GM19238 (cell line): Measurements from ENCODE around the gene C19orf67.
A peak's percentile ranks its signal among the peaks of the same experiment; 100 is the strongest.

Source experiments
- DNase-seq: peaks from one replicate; pipeline ENCODE4 v3.0.0; 2011; ENCODE audit warnings: low spot score; ENCODE audit not compliant: insufficient read length

The C19orf67 gene

DNA sequence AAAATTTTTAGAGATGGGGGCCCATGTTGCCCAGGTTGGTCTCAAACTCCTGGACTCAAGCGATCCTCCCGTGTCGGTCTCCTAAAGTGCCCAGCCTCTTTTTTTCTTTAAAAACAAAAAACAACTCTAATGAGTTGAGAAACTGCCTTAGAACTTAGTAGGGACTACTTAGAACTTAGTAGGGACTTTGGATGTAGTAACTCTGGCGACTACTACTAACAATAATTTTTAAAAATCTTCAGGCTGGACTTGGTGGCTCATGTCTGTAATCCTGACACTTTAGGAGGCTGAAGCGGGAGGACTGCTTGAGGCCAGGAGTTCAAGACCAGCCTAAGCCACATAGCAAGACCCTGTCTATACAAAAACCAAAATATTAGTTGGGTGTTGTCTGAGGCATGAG is 515 bp upstream of the C19orf67 start:
- DNase-seq, result no peak

DNA sequence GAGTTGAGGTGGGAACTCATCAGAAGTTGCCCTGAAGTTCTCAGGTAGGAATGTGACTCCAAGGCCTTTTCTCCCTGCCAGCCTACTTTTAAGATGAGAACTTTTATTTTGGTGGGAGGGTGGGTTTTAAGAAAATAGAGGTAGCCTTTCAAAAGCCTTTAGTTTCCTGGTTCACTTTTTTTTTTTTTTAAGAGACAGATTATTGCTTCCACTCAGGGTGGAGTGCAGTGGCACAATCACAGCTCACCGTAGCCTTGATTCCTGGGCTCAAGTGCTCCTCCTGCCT is 3.0 kb downstream of the C19orf67 start:
- DNase-seq, result no peak

GRCh38 chr19:14081797-14082674 is 3.5 kb downstream of the C19orf67 start:
- DNase-seq, result no peak

GRCh38 chr19:14080887-14081796 is 4.4 kb downstream of the C19orf67 start:
- DNase-seq, result peak; percentile 99

DNA sequence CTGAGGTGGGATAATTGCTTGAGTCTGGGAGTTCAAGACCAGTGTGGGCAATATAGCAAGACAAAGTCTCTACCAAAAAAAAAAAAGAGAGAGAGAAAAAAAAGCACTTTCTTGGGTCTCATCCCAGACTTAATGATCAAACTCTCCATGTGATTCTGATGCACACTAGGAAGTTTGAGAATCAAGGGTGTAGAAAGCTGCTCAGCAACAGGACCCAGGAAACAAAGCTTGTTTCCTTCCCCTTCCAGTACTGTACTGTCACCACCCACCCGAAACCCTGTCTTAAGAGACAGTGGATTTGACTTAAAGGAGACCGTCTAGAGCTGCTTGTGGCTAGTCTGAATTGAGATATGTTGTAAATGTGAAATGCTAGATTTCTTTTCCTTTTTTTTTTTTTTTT is 7.2 kb downstream of the C19orf67 start:
- no peak for DNase-seq

GRCh38 chr19:14073925-14074838 is 11.4 kb downstream of the C19orf67 start:
- DNase-seq, result no peak

DNA sequence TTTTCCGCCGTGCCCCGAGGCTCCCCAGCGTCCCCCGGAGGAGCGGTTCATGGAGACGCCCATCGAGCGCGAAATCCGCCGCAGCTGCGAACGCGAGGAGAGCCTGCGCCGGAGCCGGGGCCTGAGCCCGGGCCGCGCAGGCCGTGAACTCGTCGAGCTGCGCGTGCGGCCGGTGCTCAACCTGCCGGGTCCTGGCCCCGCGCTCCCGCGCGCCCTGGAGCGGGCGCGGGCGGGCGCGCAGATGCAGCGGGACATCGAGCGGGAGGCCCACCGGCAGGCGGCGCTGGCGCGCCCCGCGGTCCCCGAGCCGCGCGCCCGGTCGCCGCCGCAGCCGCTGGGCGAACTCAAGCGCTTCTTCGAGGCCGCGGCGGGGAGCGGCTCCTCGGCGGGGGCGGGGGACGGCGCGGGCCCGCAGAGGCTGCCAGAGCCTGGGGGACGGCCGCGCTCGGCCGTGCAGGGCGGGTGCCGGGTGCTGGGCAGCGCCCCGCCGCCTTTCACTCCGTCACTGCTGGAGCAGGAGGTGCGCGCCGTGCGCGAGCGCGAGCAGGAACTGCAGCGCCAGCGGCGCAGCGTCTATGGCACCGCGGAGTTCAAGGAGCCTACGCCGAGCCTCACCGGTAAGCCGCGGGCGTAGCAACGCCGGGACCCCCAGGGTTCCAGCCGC is 12.2 kb downstream of the C19orf67 start:
- peak; percentile 74 for DNase-seq

DNA sequence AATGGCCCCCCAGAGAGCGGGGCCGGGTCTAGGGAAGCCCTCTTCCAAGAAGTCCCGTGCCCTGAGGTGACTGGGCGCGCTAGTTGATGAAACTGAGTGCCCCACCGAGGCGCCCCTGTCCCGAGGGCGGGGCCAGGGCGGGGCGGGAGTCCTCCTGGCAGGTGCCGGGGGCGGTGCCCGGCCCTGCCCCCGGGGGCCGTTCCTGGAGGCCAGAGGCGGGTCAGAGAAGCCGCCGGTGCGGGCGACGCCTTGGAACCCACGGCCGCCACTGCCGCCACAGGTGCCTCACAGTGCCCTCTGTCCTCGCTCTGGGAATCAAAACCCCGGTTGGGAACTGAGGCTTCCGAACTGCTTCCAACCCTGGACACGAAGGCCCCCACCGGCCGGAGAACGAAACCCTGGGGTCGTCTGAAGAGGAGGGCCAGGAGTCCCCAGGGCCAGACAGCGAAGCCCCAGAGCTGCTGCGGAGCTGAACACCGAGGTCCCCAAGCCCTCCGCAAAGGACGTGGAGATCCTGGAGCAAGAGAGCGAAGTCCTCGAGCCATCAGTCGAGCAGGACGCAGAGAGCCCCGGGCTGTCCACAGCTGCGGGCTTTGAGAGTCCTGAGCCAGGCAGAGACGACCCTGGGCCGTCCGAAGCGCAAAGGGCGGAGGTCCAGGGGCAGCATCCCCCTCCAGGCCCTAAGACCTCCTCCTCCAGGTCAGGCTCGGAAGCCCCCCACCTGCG is 12.9 kb downstream of the C19orf67 start, which contains the start of gene MISP3:
MISP3 (plus strand) TSS at position 252 of the 726 bp plus-strand sequence. CDS start 524 bp downstream, outside the sequence.
- no peak for DNase-seq

- no peak for DNase-seq
These were observed 15.1 kb downstream of the C19orf67 start for GRCh38 chr19:14070268-14071050.

- DNase-seq, result no peak
These were observed 19.4 kb downstream of the C19orf67 start for GRCh38 chr19:14066134-14066533.

DNA sequence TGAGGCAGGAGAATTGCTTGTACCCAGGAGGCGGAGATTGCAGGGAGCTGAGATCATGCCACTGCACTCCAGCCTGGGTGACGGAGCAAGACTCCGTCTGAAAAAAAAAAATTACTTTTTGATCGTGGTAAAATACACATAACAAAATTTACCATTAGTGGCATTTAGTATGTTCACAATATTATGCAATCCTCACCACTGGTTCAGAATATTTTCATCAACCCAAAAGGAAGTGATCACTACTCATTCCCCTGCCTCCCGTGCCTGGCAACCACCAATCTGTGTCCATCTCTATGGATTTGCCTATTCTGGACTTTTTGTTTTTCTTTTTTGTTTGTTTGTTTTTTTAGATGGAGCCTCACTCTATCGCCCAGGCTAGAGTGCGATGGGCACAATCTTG is 22.5 kb downstream of the C19orf67 start:
- no peak for DNase-seq

- no peak for DNase-seq
These were observed 23.1 kb downstream of the C19orf67 start for GRCh38 chr19:14062558-14062855.

DNA sequence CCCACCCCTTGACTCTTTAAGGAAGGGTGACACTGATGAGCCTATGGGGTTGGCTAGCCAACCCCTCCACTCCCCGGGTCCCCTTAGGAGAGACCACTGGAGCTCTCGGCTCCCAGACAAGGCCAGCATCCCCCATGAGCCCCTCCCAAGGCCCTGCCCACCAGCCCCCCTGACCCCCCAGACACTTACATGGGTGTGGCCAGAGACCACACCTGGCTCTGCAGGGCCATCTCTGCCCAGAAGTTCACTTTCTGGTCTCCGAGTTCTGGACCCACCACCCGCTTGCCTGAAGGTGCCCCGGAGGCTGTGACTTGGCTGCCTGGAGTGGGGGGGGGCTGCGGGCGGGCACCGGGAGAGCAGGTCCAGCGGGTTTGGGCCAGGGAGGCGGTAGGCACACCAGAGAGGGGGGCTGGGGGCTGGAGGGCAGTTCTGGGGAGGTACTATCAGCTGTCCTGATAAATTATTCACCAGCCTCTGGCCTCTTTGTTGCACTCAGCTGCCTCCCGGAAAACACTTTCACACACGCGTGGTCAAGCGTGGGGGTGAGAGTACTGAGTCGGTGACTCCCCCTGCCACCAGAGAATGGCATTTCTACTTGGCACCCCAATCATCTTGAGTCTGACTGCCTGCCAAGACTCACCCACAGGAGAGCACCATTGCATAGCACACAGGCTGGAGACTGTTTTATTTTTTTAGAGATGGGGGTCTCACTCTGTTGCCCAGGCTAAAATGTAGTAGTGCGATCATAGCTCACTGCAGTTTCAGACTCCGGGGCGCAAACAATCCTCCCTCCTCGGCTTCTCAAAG is 23.6 kb downstream of the C19orf67 start, which contains the start of gene PALM3:
PALM3 (minus strand) TSS at position 326 of the 807 bp plus-strand sequence; CDS start at position 230, 96 bp downstream.
- no peak for DNase-seq

DNA sequence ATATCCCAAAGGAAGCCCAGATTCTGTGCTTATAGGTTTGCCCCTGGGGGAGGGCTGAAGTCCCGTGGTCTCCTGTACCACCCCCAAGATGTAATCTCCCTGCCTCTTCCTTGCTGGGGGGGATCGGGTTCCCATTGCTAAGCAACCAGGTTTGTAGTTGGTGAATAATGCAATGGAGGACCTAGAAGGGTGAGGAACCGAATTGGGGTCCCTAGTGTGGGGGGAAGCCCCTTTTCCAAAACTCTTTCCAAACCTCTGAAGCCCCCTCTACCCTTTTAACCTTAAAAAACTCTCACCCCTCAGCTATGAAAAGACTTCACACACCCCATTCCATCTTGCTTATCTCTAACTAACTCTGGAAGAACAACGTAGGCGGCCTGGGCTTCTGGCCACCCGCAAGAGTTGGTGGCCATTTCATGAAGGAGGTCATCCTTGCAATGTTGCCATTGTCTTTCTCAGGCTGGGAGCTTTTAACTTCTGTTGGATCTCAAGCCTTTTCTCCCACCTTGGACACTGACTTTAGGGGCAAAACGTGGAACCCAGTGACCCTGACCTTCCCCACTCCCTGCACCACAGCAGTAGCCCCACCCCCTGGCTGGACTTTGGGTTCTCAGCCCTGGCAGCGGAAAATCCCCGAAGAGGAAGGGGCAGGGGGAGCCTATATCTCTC is 24.4 kb downstream of the C19orf67 start:
- DNase-seq, result no peak

DNA sequence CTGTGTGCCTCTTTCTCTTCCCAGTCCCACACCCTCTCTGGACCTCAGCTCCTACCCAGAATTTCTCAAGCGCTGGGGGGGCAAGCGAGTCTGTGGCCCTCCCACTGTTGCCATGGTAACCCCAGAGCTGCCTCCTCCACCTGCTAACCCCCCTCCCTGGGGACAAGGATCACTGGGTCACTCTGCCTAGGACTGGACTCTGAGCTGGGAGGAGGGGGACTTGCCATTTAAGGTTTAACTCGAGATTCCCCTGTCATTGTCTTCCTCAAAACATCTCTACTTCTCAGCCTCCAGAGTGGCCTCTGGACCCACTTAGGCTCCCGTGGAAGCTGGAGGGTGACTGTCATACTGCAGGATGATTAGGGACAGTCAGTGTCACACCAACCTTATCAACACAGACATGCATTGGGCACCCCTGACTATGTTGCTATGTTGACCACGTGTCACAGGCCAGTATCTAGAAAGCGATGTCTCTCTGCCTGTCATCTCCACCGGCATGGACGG is 25.9 kb downstream of the C19orf67 start:
- DNase-seq, result no peak

DNA sequence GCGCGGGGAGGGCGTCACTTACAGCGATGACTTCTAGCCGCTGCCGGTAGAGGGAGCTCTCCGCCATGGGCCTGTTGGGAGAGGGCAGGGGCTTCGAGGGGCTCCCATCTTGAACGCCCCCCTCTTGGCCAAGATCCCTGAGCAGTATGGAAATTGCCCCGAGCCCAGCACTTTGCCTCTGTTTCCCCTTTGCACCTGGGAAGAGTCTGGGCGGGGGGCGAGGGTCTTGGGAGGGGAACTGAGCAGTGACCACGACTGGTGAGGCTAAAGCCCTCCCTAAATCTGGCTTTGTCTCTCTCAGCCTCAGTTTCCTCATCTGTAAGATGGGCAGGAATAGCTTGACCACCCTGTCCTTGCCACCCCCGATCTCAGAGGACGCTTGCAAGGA is 26.5 kb downstream of the C19orf67 start:
- no peak for DNase-seq

- no peak for DNase-seq
These were observed 27.1 kb downstream of the C19orf67 start for GRCh38 chr19:14058182-14059092.
